NT2/D1 (cell line): ENCODE measurements around the gene NEUROG2.
A peak's percentile ranks its signal among the peaks of the same experiment; 100 is the strongest.
"Not testable (repeated sequence)": the region's sequence is repeated elsewhere in the genome, so short reads cannot be mapped to it uniquely, and the experiment has no call there.

Experiments
- DNase-seq: peaks from one replicate; pipeline ENCODE4 v3.0.0-alpha.2; 2011; ENCODE audit warnings: low read depth, low spot score
- H3K27me3 ChIP-seq: 2 replicates; pipeline ENCODE4 v1.6.0; 2011; ENCODE audit warnings: mild to moderate bottlenecking; ENCODE audit not compliant: insufficient read length, insufficient read depth
- H3K36me3 ChIP-seq: 2 replicates; pipeline ENCODE4 v1.6.1; 2011; ENCODE audit warnings: mild to moderate bottlenecking, low read length, mixed read lengths; ENCODE audit not compliant: insufficient read depth, insufficient read length
- H3K4me1 ChIP-seq: 2 replicates; pipeline ENCODE4 v1.5.1; 2011; ENCODE audit not compliant: insufficient read depth, insufficient read length
- H3K4me3 ChIP-seq: 2 replicates; pipeline ENCODE4 v1.5.1; 2011; ENCODE audit warnings: low read depth; ENCODE audit not compliant: insufficient read length
- H3K9ac ChIP-seq: 2 replicates; pipeline ENCODE4 v1.6.0; 2011; ENCODE audit warnings: low read depth; ENCODE audit not compliant: insufficient read length
- H3K9me3 ChIP-seq: 2 replicates; pipeline ENCODE4 v1.5.1; 2011; ENCODE audit warnings: mild to moderate bottlenecking, low read length; ENCODE audit not compliant: insufficient read depth
- SUZ12 ChIP-seq: IDR thresholded peaks from 2 replicates; pipeline ENCODE4 v1.6.1; 2011; ENCODE audit not compliant: insufficient read length, insufficient read depth; ENCODE audit errors: extremely low read depth
- YY1 ChIP-seq: IDR thresholded peaks from 2 replicates; pipeline ENCODE4 v1.6.1; 2011; ENCODE audit not compliant: insufficient read length, insufficient read depth
- ZNF274 ChIP-seq: IDR thresholded peaks from 2 replicates; pipeline ENCODE4 v1.6.1; 2011; ENCODE audit warnings: mild to moderate bottlenecking, low read depth, low read length

The NEUROG2 gene

DNA sequence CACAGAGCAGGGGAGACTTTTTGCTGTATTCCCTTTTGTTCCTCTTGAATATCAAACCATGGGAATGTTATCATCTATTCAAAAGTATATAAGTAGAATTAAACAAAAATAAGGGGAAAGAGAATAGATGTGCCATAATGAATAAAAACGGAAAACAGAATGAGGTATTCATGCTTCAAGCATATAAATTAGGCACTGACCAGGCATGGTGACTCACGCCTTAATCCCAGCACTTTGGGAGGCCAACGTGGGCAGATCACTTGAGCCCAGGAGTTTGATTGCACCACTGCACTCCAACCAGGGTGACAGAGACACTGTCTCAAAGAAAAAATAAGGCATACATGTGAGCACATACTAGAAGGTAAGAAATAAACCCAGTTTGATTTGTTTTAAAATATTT is 16.3 kb upstream of the NEUROG2 start:
- Histone ChIP-seq H3K4me3 (no peak overlapping the region), H3K9ac (no peak overlapping the region), H3K27me3 (no peaks in the 10 kb centered on the region), H3K36me3 (no peaks in the 10 kb centered on the region), H3K9me3 (no peaks in the 10 kb centered on the region), H3K4me1 (no peaks in the 10 kb centered on the region)
- DNase-seq: no peak
- no peak for TF ChIP-seq SUZ12
- no peak for TF ChIP-seq YY1
- TF ChIP-seq ZNF274: no peak

DNA sequence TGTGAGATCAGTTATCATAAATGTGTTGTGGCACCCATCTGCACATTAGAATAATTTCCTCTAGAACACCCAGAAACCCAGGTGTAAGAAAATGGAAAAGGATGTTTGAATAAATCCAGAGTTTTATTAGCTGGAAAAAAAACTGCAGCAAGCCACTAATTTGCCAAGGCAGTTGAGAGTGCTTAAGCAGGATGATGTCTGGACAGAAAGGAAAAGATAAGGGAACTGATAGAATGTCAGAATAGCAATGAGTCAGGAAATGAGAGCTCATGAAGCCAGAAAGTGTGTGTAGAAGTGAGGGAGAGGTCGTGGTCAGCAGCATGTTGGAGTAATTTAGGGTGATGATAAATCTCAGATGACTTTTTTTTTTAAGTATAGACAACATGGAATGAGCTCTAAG is 15.2 kb upstream of the NEUROG2 start:
- Histone ChIP-seq H3K4me1 (no peaks in the 10 kb centered on the region), H3K27me3 (peaks cover 4% of the 10 kb centered on the region), H3K36me3 (no peaks in the 10 kb centered on the region), H3K9ac (no peak overlapping the region), H3K9me3 (no peaks in the 10 kb centered on the region), H3K4me3 (no peak overlapping the region)
- no peak for DNase-seq
- TF ChIP-seq SUZ12 (no peak), ZNF274 (no peak), YY1 (no peak)

DNA sequence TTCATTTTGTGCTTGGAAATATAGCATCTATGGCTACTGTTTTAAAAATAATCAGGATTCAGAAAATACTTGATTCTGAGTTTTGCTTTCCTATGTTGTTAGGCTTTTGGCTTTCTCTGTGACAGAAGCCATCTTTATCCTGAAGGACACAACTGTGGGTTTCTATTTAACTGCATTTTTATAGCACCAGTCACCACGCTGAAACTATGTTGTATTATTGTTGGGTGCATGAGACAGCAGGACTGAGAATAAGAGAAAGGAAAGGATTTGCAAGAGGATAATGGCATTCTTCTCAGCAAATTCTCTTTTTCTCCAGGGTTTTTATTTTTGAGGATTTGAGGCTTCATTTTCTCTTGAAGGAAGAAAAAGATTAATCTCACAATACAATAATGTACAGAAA is 10.1 kb upstream of the NEUROG2 start:
- Histone ChIP-seq H3K9me3 (no peaks in the 10 kb centered on the region), H3K27me3 (peaks cover 51% of the 10 kb centered on the region), H3K36me3 (no peaks in the 10 kb centered on the region), H3K4me1 (peaks cover 3% of the 10 kb centered on the region), H3K4me3 (no peak overlapping the region), H3K9ac (no peak overlapping the region)
- TF ChIP-seq ZNF274 (no peak), YY1 (no peak), SUZ12 (no peak)
- no peak for DNase-seq

DNA sequence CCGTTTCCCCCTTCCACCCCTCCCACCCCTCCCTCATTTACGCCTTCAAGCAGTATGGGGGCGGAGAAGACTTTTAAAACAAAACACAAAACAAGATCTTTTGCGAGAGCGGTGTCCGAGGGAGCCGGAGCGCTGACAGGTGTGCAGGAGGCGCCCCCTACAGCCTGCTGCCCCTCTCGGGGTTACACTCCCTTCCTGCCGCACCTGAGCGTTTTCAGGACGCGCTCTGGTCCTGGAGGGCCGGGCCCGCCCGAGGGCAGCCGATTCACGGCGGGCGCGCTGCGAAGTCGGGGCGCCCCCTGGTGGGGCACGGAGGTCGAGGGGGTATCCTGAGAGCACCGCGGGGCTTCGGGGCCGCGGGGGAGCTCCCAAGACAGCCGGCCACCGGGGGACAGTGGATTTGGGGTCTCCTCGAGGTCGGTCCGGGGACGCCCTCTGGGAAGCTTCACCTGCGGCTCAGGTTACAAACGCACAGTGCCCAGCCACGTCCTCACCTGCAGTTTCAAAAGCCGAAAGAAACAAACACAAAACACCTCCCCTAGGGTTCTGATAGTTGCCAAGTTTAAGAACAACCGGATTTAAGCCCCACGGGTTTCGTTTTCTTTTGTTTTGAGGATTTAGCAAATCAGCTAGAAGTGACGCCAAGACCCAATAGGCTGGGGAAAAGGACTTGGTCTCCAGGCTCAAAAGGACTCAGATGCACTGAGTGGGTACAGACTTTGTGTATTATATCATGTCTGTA is 8.0 kb upstream of the NEUROG2 start:
- no peaks in the 10 kb centered on the region for H3K36me3 ChIP-seq
- DNase-seq: peak; percentile 70
- H3K27me3 ChIP-seq: peaks cover 72% of the 10 kb centered on the region
- H3K4me3 ChIP-seq: peak overlapping the region; percentile 27
- H3K9me3 ChIP-seq: no peaks in the 10 kb centered on the region
- peaks cover 5% of the 10 kb centered on the region for H3K4me1 ChIP-seq
- H3K9ac ChIP-seq: no peak overlapping the region
- no peak for TF ChIP-seq ZNF274
- no peak for TF ChIP-seq SUZ12
- TF ChIP-seq YY1: no peak

DNA sequence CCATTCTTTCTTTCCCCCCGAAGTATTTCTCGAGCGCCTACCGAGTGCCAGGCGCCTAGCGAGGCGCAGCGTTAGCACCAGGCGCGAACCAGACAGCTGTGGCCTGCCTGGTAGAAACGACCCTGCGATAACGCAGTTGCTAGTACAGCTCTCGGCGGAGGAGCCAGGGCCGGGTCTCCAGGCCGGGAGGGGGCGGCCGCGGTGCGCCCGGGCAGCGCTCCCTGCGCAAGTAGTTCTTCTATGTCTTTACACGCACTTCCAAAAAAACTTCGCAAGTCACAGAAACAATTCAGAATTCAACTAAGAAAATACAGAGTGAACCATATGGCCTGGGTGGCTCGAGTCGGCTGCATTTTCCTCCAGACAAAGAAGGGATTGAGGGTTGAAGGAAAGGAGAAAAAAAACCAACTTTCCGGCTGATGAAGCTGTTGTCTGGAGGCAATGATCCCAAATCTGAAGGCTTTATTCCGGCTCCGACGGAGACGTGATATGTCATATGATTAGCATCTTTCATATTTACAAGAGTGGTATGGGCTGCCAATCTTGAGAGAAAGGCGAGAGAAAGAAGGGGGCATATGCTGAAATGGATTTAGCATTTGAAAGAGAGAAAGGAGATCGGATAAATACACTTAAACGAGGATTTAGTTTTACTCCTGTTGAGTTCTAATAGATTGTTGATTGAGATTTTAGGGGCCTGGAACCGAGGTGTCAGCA is 7.2 kb upstream of the NEUROG2 start:
- DNase-seq: no peak
- Histone ChIP-seq H3K4me1 (peaks cover 5% of the 10 kb centered on the region), H3K9ac (no peak overlapping the region), H3K9me3 (no peaks in the 10 kb centered on the region), H3K36me3 (no peaks in the 10 kb centered on the region), H3K27me3 (peaks cover 80% of the 10 kb centered on the region), H3K4me3 (peak overlapping the region; percentile 31)
- peak; percentile 60 for TF ChIP-seq SUZ12
- no peak for TF ChIP-seq ZNF274

DNA sequence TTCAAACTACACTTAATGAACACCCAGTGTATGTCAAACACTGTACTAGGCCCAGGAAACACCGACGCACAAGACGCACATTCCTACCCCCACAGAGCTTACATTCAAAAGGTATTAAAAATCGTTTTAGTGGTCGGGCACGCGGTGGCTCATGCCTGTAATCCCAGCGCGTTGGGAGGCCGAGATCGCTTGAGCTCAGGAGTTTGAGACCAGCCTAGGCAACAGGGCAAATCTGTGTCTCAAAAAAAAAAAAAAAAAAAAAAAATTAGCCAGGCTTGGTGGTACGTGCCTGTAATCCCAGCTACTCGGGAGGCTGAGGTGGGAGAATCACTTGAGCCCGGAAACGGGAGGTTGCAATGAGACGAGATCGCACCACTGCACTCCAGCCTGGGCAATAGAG is 6.5 kb upstream of the NEUROG2 start:
- DNase-seq, H3K4me3 ChIP-seq, H3K9me3 ChIP-seq, H3K4me1 ChIP-seq, H3K36me3 ChIP-seq, H3K9ac ChIP-seq: not testable (repeated sequence)
- peaks cover 88% of the 10 kb centered on the region for H3K27me3 ChIP-seq

DNA sequence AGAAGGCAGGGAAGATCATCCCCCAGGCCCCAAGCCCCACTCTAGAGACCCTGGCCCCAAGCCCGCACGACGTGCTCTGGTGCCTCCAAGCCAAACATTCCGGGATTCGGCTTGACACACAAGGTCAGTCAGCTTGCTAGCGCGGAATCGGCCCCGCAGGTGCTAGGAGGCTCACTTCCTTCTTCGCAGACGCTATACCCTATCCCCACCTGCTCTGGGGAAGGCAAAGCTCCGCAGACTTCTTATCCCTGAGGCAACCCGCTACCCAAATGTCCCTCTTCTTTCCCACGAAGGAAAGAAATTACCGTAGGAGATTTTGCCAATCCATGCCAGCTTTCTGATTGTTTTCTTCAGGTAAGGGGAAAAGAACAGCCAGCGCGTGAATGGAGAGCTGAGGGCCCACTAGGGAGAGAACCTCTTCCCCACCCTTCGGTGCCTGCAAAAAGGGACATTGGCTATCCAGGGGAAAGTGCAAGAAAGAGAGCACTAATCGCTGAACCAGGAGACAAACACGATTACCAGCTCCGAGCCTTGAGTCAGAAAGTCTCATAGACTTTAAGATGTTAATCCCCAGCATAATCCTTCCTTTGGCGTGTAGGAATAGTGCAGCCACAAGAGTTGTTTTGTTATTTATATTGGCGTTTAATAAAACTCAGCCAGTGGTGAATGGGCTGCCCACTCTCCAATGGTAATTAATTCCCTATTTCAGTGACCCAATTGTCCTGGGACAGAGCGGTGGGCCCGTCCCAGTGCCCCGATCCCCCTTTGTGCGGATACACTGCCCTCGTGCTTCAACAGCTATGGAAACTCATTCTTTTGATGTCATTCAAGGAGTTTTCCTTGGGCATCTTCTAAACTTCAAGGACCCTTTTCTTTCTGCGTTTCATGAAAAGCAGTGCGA is 5.4 kb upstream of the NEUROG2 start:
- TF ChIP-seq YY1: no peak
- no peak for TF ChIP-seq SUZ12
- TF ChIP-seq ZNF274: no peak
- no peaks in the 10 kb centered on the region for H3K9me3 ChIP-seq
- peak overlapping the region; percentile 10 for H3K4me3 ChIP-seq
- DNase-seq: no peak
- H3K27me3 ChIP-seq: peaks cover 97% of the 10 kb centered on the region
- H3K4me1 ChIP-seq: peaks cover 5% of the 10 kb centered on the region
- H3K36me3 ChIP-seq: no peaks in the 10 kb centered on the region
- no peak overlapping the region for H3K9ac ChIP-seq
